K562 (cell line): ENCODE data around the gene KMT2E. TPM values are rescaled to one million over a fixed set of nuclear protein-coding genes. Genes with fewer than 3 reads are reported as not detected.

Experiments used
- HDAC2 ChIP-seq: fragments of 450-650 bp; IDR thresholded peaks from 2 replicates; pipeline ENCODE4 v1.6.1; 2016; ENCODE audit warnings: mild to moderate bottlenecking
- KDM2B ChIP-seq: fragments of 250-450 bp; sonication (Bioruptor Pico); IDR thresholded peaks from 2 replicates; pipeline ENCODE4 v1.8.0; 2021; ENCODE audit warnings: mild to moderate bottlenecking, moderate library complexity
- POLR2H ChIP-seq: IDR thresholded peaks from 2 replicates; pipeline ENCODE4 v1.6.1; 2016; ENCODE audit warnings: missing genetic modification characterization, low read depth, mild to moderate bottlenecking, control low read depth, missing compliant biosample characterization, moderate library complexity
- SP2 ChIP-seq: IDR thresholded peaks from 2 replicates; pipeline ENCODE4 v1.6.1; 2011; ENCODE audit warnings: mild to moderate bottlenecking, low read depth, low read length, moderate library complexity; ENCODE audit not compliant: poor library complexity, severe bottlenecking; ENCODE audit errors: extremely low read depth
- ZNF584 ChIP-seq: fragments of 200-800 bp; sonication (Bioruptor generic); IDR thresholded peaks from 2 replicates; pipeline ENCODE4 v1.6.1; 2016; ENCODE audit warnings: low read depth, mild to moderate bottlenecking, missing genetic modification characterization, missing compliant biosample characterization
- polyA plus RNA-seq, 8 experiments: library from polyadenylated mRNA; depleted of rRNA in 4 of 8; stranded (reverse) in 5 of 8; unstranded in 3 of 8; fragments of >200 nt; fragmentation: Nextera tagmentation in 2 of 8; fragmentation: Illumina TruSeq in 1 of 8; extraction: Ambion mirVana in 2 of 8; extraction: Trizol in 1 of 8; gene quantifications; 2 replicates each; pipeline versions ENCODE4 v1.2.1 to v1.2.3, GENCODE V29; 2011 to 2014; ENCODE audit warnings: inconsistent platforms in 1 of 8, missing spikeins in 1 of 8
- total RNA-seq, 7 experiments: library from RNA; depleted of rRNA in 6 of 7; stranded (reverse); fragments of >200 nt in 6 of 7; fragmentation: Illumina TruSeq in 2 of 7; extraction: Trizol in 2 of 7; gene quantifications; 2 replicates each; pipeline versions ENCODE4 v1.2.1 to v1.2.3, GENCODE V29; 2011 to 2021; ENCODE audit warnings: low replicate concordance in 1 of 7
- TF ChIP-seq, protein P1 (sequence below): IDR thresholded peaks from 3 replicates; pipeline ENCODE4 v1.6.1; 2011; ENCODE audit warnings: borderline replicate concordance, mild to moderate bottlenecking; ENCODE audit not compliant: insufficient read length, insufficient read depth
- TF ChIP-seq, protein P2 (sequence below), 2 experiments: fragments of 450-650 bp in 1 of 2; sonication (generic) in 1 of 2; formaldehyde crosslinking in 1 of 2; IDR thresholded peaks in 1 of 2; conservative IDR thresholded peaks in 1 of 2; 2 replicates each; pipeline versions ENCODE4 v1.6.1 to v1.8.1; 2016 to 2023; ENCODE audit warnings: mild to moderate bottlenecking in 2 of 2, moderate library complexity in 2 of 2, inconsistent platforms in 1 of 2, missing genetic modification reagents in 1 of 2

Gene KMT2E
- total and polyA plus RNA-seq, 9 of the 15 experiments (the other 6 are each of a cell fraction or from before 2014, with no cell fraction given) = 8.9 to 55.3 (median 38.1) TPM

DNA sequence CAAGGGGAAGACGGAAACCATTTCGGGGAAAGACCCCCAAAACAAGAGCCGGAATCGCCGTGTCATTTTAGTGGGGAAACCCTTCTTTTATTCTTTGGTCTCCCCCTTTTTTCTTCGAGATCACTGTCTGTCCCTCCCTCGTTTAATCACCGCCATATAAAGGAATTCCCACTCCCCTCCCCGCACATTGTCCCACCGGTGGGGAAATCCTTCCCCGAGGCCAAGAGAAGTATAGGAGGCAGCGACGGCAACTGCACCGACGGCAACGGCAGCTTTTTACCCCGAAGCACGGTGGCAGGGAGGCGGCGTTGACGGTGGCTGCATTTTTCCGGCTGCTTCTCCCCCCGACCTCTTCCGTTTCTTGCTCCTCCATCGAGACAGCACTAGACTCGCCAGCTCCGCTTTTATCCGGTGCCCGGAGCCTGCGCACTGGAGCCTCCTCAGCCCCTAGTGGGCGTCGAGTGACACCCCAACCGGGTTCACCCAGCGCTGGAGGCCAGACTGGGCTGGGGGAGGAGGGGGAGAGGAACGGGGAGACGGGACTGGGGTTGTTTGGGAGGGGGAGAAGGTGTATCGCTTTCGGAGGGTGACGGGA is 687 bp upstream of the KMT2E start (continued):
- TF ChIP-seq, protein P1, sequence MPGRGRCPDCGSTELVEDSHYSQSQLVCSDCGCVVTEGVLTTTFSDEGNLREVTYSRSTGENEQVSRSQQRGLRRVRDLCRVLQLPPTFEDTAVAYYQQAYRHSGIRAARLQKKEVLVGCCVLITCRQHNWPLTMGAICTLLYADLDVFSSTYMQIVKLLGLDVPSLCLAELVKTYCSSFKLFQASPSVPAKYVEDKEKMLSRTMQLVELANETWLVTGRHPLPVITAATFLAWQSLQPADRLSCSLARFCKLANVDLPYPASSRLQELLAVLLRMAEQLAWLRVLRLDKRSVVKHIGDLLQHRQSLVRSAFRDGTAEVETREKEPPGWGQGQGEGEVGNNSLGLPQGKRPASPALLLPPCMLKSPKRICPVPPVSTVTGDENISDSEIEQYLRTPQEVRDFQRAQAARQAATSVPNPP = no peak
- TF ChIP-seq KDM2B (CRISPR knock-in tag) (no peak; the same call in 1 of the 2 replicates), HDAC2 (no peak), POLR2H (tag) (peak; percentile 98), ZNF584 (CRISPR knock-in tag) (no peak), SP2 (no peak)
- TF ChIP-seq, protein P2, sequence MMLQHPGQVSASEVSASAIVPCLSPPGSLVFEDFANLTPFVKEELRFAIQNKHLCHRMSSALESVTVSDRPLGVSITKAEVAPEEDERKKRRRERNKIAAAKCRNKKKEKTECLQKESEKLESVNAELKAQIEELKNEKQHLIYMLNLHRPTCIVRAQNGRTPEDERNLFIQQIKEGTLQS (IDR thresholded peaks at IDR 0.05) = no peak
- TF ChIP-seq, protein P2 (CRISPR knock-in tag; conservative IDR thresholded peaks at IDR 0.05) = 0 out of 2 replicates have a peak, but pooled peaks have one; percentile 10
